ENCODE measurements around the gene GRM1.

- TF ChIP-seq CTCF (IDR thresholded peaks at IDR 0.05) (no peak), POLR2A (IDR thresholded peaks at IDR 0.05) (no peak)
Observed at GRCh38 chr6:146190581-146190980, 161.7 kb downstream of the GRM1 start.

Measured in lower leg skin (tissue), 3 donors.